ENCODE measurements around the gene CHN2. TPM values are rescaled to one million over a fixed set of nuclear protein-coding genes. Genes with fewer than 3 reads are reported as not detected.

The CHN2 gene
- total RNA-seq, 1 donor = 0.81 TPM

DNA sequence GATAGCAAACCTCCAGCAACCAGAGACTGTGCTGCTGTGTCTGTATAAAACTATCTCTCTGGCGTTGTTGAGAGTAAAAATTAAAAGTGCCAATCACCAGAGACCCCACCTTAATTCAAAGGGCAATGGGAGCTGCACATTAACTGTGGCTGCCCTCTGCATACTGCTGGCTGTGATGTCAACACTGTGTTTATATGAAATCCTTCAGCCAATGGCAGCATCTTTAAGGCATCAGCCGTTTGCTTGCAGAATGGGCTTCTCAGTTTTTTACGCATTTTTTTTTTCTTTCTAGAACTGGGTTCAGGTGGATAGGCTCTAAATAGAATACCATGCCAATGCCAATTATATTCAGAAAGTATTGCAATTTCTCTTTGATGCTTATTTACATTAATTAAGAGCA is 47.7 kb downstream of the CHN2 start:
- TF ChIP-seq, protein P1, sequence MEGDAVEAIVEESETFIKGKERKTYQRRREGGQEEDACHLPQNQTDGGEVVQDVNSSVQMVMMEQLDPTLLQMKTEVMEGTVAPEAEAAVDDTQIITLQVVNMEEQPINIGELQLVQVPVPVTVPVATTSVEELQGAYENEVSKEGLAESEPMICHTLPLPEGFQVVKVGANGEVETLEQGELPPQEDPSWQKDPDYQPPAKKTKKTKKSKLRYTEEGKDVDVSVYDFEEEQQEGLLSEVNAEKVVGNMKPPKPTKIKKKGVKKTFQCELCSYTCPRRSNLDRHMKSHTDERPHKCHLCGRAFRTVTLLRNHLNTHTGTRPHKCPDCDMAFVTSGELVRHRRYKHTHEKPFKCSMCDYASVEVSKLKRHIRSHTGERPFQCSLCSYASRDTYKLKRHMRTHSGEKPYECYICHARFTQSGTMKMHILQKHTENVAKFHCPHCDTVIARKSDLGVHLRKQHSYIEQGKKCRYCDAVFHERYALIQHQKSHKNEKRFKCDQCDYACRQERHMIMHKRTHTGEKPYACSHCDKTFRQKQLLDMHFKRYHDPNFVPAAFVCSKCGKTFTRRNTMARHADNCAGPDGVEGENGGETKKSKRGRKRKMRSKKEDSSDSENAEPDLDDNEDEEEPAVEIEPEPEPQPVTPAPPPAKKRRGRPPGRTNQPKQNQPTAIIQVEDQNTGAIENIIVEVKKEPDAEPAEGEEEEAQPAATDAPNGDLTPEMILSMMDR (IDR thresholded peaks at IDR 0.05; ENCODE audit: insufficient read depth, low read length) = no peak
- no peak for DNase-seq (ENCODE audit: low read depth)
- H3K4me3 ChIP-seq (ENCODE audit: low read depth, low read length) = no peak overlapping the region

DNA sequence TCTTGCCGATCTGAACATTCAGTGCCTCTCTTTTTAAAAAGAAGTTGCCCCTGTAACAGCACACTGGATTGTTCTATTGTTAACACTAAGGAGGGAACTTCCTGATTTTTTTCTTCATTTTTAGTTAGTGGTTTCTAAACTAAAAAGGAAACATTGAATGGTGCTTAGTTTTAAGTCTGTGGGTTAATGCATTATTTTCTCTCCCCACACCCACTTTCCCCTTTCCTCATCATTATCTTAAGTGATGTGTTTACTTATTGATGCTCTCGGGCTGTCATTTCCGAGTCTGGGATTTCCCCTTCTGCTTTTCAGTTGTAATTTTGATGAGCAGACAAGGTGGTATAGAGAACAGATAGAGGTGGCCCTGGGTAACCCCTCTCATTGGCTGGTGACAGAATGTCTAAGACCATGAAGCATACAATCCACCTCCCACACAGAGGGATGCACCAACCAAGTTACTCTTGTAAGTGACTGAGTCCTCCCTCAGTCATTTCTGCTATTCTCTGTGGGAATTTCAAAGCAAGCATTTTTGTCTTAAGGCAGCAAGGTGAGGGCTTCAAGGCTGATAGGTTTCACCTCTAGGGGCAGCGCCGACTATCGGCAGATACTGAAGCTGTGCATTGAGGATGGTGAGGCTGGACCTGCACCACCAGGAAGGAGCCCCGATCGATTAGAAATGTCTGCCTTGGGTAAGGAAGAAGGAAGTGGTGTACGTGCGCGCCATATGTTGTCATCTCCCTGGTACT is 49.5 kb downstream of the CHN2 start:
- TF ChIP-seq, protein P1 (IDR thresholded peaks at IDR 0.05; ENCODE audit: insufficient read depth, low read length) = no peak

DNA sequence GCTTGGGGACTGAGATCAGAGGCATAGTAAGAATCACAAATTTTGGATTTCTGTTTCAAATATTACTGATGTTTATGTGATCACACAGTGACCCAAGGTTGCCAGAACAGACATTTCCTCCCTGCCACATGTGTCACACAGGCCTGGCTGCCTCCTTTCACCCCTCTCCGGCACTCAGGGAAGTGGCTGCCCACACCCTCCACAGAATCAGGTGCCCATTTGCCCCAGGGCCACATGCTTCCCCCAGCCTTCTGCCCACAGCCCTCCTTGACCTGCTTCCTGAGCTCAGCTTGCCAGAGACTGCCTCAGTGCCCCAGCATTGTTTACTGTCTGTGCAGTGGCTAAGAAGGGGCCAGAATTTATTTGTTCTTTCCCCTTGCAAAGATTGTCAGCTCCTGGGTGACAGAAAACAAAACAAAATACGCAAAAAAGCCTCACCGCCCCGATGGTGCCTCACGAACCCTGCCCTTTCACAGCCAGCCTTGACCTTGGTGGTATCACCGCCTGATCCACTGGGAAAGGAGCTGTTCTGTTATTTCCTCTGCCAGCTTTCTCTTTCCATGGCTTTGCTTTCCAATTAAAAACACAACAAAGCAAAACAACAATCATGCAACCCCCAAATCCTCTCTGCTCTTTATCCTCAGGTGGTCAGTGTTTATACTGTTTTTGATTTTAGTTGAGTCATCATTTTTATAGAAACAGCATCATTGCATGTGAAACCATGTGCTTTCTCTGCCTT is 52.8 kb downstream of the CHN2 start:
- TF ChIP-seq, protein P1 (IDR thresholded peaks at IDR 0.05; ENCODE audit: insufficient read depth, low read length) = no peak
- no peak for DNase-seq (ENCODE audit: low read depth)
- no peak overlapping the region for H3K4me3 ChIP-seq (ENCODE audit: low read depth, low read length)

More for the DNA sequence above, 49.5 kb downstream of the CHN2 start:
- DNase-seq (ENCODE audit: low read depth) = no peak
- H3K4me3 ChIP-seq (ENCODE audit: low read depth, low read length) = no peak overlapping the region

DNA sequence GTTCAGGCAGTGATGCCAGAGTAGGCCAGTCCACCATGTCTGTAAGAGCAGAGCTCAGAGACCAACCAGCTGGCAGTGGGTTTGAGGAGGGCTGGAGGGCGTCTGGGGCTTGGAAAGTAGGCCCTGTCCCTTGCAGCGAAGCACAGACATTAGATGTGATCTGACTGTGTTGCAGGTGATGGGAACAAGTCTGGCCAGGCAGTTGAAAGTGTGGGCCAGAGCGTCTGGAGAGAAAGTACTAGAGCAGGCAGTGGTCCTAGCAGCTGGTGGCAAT is 53.3 kb downstream of the CHN2 start:
- DNase-seq (ENCODE audit: low read depth) = no peak
- TF ChIP-seq, protein P1 (IDR thresholded peaks at IDR 0.05; ENCODE audit: insufficient read depth, low read length) = no peak
- no peak overlapping the region for H3K4me3 ChIP-seq (ENCODE audit: low read depth, low read length)

DNA sequence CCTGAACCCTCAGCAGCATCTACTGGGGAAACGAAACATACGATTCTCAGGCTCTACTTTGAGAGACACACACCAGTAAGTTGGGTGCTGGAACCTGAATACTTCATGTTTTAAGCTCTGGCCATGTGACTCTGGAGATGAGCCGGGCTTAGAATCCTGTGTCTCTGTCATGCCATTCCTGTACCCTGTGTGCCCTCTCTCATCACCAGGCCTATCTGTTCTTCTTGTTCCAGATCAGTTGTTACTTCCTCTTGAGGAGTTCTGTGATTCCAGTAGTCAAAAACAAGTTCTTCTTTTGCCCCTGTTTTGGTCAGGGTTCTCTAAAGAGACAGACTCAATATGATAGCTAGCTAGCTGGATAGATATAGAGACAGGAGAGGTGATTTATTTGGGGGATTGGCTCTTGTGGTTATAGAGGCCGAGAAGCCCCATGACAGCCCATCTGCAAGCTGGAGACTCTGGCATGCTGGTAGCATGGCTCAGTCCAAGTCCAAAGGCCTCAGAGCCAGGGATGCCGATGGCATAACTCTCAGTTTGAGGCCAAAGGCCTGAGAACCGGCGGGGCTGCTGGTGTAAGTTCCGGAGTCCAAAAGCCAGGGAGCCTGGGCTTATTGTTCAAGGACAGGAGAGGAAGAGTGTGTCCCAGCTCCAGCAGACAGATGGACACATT is 54.3 kb downstream of the CHN2 start:
- H3K4me3 ChIP-seq (ENCODE audit: low read depth, low read length) = no peak overlapping the region
- TF ChIP-seq, protein P1 (IDR thresholded peaks at IDR 0.05; ENCODE audit: insufficient read depth, low read length) = no peak
- DNase-seq (ENCODE audit: low read depth) = no peak

DNA sequence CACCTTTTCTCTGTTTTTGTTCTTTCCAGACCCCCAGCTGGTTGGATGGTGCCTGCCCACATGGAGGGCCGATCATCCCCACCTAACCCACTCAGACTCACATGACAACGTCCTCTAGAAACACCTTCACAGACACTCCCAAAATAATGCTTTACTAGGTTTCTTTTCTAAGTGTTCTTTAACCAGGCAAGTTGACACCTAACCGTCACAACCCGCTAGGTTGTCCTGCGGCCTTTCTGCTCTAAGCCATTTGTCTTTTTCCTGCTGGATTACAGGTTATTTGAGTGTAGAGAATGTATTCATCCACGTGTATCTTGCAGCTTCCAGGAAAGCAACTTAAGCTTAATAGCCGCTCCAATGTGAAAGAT is 54.8 kb downstream of the CHN2 start:
- TF ChIP-seq, protein P1 (IDR thresholded peaks at IDR 0.05; ENCODE audit: insufficient read depth, low read length) = no peak
- H3K4me3 ChIP-seq (ENCODE audit: low read depth, low read length) = no peak overlapping the region
- DNase-seq (ENCODE audit: low read depth) = no peak
